Uterus (tissue), 2 donors: ENCODE measurements around the gene RAB22A.
"Not testable (repeated sequence)": the region's sequence is repeated elsewhere in the genome, so short reads cannot be mapped to it uniquely, and the experiment has no call there.

Experiments
- POLR2A ChIP-seq, 2 donors: fragments of 450-650 bp; IDR thresholded peaks; one replicate each; pipeline ENCODE4 v1.6.1; 2016; ENCODE audit warnings: antibody characterized with exemption in 2 of 2, mild to moderate bottlenecking in 1 of 2, moderate library complexity in 1 of 2
- TF ChIP-seq, protein P1 (sequence below), 4 experiments: fragments of 200-600 bp in 2 of 4; fragments of 450-650 bp in 2 of 4; sonication (generic) in 2 of 4; IDR thresholded peaks; one replicate each; pipeline ENCODE4 v1.5.1; 2016 to 2019; ENCODE audit warnings: antibody characterized with exemption in 4 of 4, mild to moderate bottlenecking in 2 of 4, moderate library complexity in 1 of 4

DNA sequence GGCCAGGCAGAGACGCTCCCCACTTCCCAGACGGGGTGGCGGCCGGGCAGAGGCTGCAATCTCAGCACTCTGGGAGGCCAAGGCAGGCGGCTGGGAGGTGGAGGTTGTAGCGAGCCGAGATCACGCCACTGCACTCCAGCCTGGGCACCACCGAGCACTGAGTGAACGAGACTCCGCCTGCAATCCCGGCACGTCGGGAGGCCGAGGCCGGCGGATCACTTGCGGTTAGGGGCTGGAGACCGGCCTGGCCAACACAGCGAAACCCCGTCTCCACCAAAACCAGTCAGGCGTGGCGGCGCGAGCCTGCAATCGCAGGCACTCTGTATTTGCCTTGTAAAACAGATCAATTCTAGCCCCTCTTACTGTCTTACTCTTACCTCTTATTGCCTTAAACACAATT lies 105.3 kb downstream of the RAB22A start:
- not testable (repeated sequence) for TF ChIP-seq POLR2A (IDR thresholded peaks at IDR 0.05)
- TF ChIP-seq, protein P1, sequence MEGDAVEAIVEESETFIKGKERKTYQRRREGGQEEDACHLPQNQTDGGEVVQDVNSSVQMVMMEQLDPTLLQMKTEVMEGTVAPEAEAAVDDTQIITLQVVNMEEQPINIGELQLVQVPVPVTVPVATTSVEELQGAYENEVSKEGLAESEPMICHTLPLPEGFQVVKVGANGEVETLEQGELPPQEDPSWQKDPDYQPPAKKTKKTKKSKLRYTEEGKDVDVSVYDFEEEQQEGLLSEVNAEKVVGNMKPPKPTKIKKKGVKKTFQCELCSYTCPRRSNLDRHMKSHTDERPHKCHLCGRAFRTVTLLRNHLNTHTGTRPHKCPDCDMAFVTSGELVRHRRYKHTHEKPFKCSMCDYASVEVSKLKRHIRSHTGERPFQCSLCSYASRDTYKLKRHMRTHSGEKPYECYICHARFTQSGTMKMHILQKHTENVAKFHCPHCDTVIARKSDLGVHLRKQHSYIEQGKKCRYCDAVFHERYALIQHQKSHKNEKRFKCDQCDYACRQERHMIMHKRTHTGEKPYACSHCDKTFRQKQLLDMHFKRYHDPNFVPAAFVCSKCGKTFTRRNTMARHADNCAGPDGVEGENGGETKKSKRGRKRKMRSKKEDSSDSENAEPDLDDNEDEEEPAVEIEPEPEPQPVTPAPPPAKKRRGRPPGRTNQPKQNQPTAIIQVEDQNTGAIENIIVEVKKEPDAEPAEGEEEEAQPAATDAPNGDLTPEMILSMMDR (IDR thresholded peaks at IDR 0.05): not testable (repeated sequence)
